ENCODE results near the gene SYT8.

SYT8 gene

DNA sequence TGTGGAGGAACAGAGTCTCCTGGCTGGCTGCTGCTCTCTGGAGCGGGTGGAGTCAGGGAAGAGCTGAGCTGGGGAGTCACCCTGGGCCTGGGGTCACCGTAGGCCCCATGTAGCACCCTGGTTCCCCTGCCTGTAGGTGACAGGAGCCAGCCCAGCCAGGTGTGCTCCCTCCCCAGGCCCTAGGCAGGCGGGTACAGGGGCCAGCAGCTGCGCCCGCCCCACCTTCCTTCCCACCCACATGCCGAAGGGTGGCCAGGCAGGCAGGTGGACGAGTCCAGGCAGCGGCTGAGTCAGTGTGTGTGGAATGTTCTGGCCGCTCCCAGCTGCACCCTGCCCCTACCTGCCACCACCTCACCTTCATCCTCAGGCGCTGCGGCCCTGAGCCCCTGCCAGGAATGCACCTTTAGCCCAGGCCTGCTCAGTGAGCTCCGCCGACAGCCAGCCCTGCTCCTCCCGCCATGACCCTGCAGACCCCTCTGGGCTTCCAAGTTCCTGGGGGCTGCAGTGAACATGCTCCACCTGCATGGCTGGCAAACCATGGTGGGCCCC, 654 bp upstream of the SYT8 start:
- Mint-ChIP-seq H3K4me1 (ENCODE audit: low read depth) (peaks cover 4% of the 10 kb centered on the region), H3K36me3 (ENCODE audit: low read depth) (no peaks in the 10 kb centered on the region), H3K27me3 (peaks cover 11% of the 10 kb centered on the region), H3K4me3 (no peak overlapping the region), H3K27ac (no peak overlapping the region), H3K9me3 (no peaks in the 10 kb centered on the region)
- DNase-seq = no peak

DNA sequence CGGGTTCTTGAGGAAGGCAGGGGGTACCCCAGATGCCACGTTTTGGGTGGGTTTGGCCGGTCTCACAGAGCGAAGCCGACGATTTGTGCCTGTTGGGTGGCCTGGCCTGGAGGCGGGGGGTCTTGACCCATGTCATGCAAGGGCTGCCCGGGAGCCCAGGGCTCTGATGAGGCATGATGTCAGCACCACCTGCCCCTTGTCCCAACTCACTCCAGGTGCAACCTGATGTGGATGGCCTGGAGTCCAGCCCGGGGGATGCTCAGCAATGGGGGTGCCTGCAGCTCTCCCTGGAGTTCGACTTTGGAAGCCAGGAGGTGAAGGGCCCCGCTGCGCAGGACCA, 851 bp downstream of the SYT8 start:
- Mint-ChIP-seq H3K36me3 (ENCODE audit: low read depth) (no peaks in the 10 kb centered on the region), H3K4me1 (ENCODE audit: low read depth) (peaks cover 7% of the 10 kb centered on the region)

DNA sequence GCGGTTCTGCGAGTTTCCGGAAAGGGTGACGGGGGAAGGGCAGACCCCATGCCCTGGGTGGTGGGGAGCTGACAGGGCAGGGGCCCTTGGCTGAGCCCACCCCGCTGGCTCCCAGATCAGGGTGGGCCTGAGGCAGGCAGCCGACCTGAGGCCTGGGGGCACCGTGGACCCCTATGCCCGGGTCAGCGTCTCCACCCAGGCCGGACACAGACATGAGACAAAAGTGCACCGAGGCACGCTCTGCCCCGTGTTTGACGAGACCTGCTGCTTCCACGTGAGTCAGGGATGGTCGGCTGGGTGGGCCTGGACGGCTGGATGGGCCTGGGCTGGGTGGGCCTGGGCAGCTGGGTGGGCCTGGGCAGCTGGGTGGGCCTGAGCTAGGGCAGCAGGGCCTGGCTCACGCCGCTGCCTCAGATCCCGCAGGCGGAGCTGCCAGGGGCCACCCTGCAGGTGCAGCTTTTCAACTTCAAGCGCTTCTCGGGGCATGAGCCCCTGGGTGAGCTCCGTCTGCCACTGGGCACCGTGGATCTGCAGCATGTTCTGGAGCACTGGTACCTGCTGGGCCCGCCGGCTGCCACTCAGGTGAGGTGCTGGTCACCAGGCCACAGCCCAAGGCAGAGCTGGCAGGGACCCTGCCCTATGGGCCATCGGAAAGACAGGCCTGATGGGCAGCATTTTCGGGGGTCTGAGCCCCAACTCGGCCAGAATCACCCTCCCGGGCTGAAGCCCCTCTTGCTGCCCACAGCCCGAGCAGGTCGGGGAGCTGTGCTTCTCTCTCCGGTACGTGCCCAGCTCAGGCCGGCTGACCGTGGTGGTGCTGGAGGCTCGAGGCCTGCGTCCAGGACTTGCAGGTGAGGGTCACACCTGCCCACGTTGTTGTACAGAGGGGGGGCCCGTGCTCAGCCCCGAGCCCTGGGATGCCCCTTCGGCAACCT, 1.5 kb downstream of the SYT8 start:
- H3K27me3 Mint-ChIP-seq = peaks cover 6% of the 10 kb centered on the region
- peaks cover 7% of the 10 kb centered on the region for H3K4me1 Mint-ChIP-seq (ENCODE audit: low read depth)
- no peaks in the 10 kb centered on the region for H3K9me3 Mint-ChIP-seq
- DNase-seq = peak; percentile 27
- H3K4me3 Mint-ChIP-seq = no peak overlapping the region
- no peak overlapping the region for H3K27ac Mint-ChIP-seq
- no peaks in the 10 kb centered on the region for H3K36me3 Mint-ChIP-seq (ENCODE audit: low read depth)

More for the DNA sequence above, 851 bp downstream of the SYT8 start:
- DNase-seq = peak; percentile 27
- no peaks in the 10 kb centered on the region for H3K9me3 Mint-ChIP-seq
- H3K27me3 Mint-ChIP-seq = peaks cover 11% of the 10 kb centered on the region
- H3K27ac Mint-ChIP-seq = no peak overlapping the region
- H3K4me3 Mint-ChIP-seq = no peak overlapping the region

DNA sequence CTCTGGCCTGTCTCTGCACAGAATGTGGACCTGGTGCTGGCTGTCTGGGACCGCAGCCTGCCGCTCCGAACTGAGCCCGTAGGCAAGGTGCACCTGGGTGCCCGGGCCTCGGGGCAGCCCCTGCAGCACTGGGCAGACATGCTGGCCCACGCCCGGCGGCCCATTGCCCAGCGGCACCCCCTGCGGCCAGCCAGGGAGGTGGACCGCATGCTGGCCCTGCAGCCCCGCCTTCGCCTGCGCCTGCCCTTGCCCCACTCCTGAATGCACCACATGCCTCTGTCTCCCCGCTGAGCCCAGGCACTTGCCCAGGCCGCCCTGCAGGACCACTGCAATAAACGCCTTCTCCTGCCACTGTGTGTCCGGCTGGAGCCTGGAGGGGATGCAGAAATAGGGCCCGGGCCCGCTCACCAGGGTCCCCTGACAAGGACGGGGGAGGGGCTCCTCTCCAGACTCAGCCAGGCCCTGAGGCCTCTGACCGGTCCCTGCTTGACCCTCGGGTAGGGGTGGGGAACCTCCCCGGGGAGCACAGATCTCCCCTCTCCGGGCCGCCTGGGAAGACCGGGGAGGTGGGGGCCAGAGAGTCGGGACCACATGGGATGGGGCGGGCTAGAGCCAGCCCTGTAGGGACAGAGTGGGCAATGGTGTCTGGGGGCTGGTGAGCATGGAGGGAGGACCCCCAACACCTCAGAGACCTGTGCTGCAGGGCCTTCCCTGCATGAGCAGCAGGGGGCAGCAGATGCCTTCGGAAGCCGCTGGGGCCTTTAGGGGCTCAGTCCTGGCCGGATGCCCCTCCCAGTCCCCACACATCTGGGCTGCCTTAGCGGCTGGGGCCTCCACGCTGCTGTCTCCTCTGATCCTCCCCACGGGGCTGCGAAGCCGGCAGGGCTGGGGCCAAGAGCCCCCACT, 2.6 kb downstream of the SYT8 start:
- no peak overlapping the region for H3K4me3 Mint-ChIP-seq
- peak; percentile 88 for DNase-seq
- peaks cover 7% of the 10 kb centered on the region for H3K4me1 Mint-ChIP-seq (ENCODE audit: low read depth)
- no peaks in the 10 kb centered on the region for H3K36me3 Mint-ChIP-seq (ENCODE audit: low read depth)
- no peaks in the 10 kb centered on the region for H3K9me3 Mint-ChIP-seq
- peaks cover 4% of the 10 kb centered on the region for H3K27me3 Mint-ChIP-seq
- H3K27ac Mint-ChIP-seq = no peak overlapping the region

- H3K4me1 Mint-ChIP-seq (ENCODE audit: low read depth) = peaks cover 7% of the 10 kb centered on the region
- H3K9me3 Mint-ChIP-seq = no peaks in the 10 kb centered on the region
- no peak overlapping the region for H3K4me3 Mint-ChIP-seq
- H3K36me3 Mint-ChIP-seq (ENCODE audit: low read depth) = no peaks in the 10 kb centered on the region
- peaks cover 4% of the 10 kb centered on the region for H3K27me3 Mint-ChIP-seq
- DNase-seq = no peak
- no peak overlapping the region for H3K27ac Mint-ChIP-seq
Measured at GRCh38 chr11:1838077-1838425, 3.3 kb downstream of the SYT8 start.

DNA sequence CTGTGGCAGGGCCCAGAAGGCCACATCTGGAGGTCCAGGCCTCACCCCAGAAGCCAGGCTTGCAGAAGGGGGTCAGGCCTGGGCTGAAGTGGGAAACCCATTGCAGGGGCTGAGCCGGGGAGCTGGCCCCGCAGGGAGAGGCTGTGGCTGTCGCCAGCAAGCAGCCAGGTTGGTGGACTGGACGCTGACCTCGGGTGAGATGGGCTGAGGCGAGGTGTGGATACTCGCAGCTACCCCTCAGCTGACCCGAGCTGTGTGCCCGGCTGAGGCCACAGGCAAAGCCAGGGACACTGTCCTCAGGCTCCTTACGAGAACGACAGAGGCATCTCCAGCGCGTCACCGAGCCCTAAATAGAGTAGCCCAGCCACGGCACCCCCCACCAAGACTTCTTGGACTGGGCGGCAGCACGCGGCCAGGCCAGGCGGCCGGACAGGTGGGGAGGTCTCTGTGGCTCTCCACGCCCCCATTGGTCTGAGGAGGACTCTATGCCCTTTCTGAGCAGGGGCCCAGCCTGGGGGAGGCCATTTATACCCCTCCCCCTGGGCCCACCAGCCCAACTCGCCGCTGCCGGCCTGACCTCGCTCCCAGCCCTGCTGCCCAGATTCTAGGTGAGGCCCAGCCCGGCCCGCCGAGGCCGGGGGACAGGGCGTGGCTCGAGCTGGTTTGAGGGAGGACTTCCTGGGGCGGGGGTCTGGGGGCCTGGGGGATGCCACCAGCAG, 3.8 kb downstream of the SYT8 start, which contains the start of gene TNNI2:
TNNI2 (plus strand) TSS at position 556 of the 719 bp plus-strand sequence. CDS start 716 bp downstream, outside the sequence.
- Mint-ChIP-seq H3K4me3 (no peak within 1 kb of the TSS), H3K27me3 (peaks cover under 1% of the 10 kb centered on the region), H3K4me1 (ENCODE audit: low read depth) (peaks cover 11% of the 10 kb centered on the region), H3K27ac (no peak within 1 kb of the TSS), H3K9me3 (no peaks in the 10 kb centered on the region), H3K36me3 (ENCODE audit: low read depth) (no peaks in the 10 kb centered on the region)
- no peak for DNase-seq

DNA sequence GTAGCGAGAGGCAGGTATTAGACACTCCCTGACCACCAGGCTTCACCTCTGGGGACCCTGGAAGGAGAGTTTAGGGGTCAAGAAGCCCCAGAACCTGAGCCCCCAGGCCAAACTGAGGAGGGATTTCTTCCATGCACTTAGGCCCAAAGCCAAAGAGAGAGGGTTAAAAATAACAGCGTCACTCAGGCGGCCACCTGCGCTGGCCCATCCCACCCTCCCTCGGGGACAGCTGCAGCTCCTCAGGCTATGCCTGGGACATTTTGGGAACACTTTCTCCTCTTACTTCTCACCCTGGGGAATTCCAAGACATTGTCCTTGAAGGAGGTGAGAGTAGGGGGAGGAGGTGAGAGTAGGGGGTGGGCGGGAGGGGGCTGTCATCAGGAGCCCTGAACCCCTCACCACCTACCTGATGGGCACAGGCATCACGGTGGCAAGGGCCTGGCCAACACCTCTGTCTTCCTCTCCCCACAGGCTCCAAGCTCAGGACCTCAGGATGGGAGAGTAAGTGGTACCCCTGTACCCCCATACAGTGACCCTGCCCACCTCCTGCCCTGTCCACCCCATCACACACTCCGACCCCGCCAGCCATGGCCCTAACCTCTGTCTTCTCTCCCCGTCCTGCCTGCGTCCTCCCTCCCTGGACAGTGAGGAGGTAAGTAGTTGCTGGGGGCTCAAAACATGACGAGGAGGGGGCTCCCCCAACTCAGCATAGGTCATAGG, 4.6 kb downstream of the SYT8 start:
- Mint-ChIP-seq H3K4me3 (no peak overlapping the region), H3K36me3 (ENCODE audit: low read depth) (no peaks in the 10 kb centered on the region), H3K27ac (no peak overlapping the region), H3K27me3 (no peaks in the 10 kb centered on the region), H3K4me1 (ENCODE audit: low read depth) (peaks cover 19% of the 10 kb centered on the region), H3K9me3 (no peaks in the 10 kb centered on the region)
- no peak for DNase-seq

DNA sequence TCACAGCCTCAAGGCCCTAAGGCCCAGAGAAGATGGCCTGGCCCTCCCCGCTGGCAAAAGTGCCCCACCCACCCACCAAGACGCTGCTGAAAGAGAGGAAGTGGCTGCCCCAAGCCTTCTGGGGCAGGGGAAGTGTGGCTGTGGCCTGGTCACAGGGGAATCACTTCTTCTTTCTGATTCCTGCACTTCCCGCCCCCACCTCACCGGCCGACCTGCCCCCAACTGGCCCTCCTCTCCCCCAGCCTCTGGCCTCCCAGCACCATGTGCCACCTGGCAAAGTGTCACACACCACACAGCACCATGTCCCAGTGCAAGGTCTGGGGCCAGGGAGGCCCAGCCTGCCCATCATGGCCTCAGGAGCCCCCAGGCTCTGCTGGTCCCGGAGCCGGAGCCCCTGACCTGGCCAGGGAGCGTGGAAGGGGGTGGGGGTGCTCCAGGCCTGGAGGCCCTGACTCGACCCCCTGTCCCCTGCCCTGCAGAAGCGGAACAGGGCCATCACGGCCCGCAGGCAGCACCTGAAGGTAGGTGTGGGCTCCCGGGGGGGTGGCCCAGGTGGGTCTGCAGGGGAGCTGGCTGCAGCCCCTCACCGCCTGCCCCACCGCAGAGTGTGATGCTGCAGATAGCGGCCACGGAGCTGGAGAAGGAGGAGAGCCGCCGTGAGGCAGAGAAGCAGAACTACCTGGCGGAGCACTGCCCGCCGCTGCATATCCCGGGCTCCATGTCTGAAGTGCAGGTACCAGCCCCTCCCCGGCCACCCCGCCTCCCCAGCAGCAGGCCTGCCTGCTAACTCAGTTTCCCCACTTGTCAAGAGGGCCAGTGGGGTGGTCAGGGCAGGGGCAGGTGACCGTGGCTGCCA, 5.4 kb downstream of the SYT8 start:
- no peak for DNase-seq
- Mint-ChIP-seq H3K36me3 (ENCODE audit: low read depth) (no peaks in the 10 kb centered on the region), H3K4me3 (no peak overlapping the region), H3K9me3 (no peaks in the 10 kb centered on the region), H3K4me1 (ENCODE audit: low read depth) (peaks cover 27% of the 10 kb centered on the region), H3K27me3 (no peaks in the 10 kb centered on the region), H3K27ac (no peak overlapping the region)

DNA sequence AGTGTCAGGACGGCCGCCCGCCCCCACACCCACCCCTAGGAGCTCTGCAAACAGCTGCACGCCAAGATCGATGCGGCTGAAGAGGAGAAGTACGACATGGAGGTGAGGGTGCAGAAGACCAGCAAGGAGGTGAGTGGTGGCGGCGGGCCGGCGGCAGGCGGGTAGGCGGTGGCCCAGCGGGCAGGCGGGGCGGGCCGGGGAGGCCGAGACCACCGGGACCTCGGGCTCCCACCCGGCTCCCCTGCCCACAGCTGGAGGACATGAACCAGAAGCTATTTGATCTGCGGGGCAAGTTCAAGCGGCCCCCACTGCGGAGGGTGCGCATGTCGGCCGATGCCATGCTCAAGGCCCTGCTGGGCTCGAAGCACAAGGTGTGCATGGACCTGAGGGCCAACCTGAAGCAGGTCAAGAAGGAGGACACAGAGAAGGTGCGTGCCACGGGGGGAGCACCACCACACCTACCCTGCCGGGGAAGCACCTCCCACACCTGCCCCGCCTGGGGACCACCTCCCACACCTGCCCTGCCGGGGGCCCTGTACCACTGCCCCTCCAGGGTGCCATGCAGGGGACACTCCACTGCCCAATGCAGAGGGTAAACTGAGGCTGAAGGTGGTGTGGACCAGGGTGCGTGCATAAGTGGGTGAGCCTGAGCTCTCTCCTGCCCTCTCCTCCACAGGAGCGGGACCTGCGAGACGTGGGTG, 6.1 kb downstream of the SYT8 start:
- no peak overlapping the region for H3K4me3 Mint-ChIP-seq
- peaks cover 34% of the 10 kb centered on the region for H3K4me1 Mint-ChIP-seq (ENCODE audit: low read depth)
- DNase-seq = no peak
- no peaks in the 10 kb centered on the region for H3K9me3 Mint-ChIP-seq
- H3K36me3 Mint-ChIP-seq (ENCODE audit: low read depth) = no peaks in the 10 kb centered on the region
- H3K27me3 Mint-ChIP-seq = no peaks in the 10 kb centered on the region
- no peak overlapping the region for H3K27ac Mint-ChIP-seq

GRCh38 chr11:1841511-1842148, 6.8 kb downstream of the SYT8 start:
- DNase-seq = no peak
- no peaks in the 10 kb centered on the region for H3K27me3 Mint-ChIP-seq
- H3K27ac Mint-ChIP-seq = no peak overlapping the region
- no peaks in the 10 kb centered on the region for H3K36me3 Mint-ChIP-seq (ENCODE audit: low read depth)
- H3K4me1 Mint-ChIP-seq (ENCODE audit: low read depth) = peaks cover 42% of the 10 kb centered on the region
- no peaks in the 10 kb centered on the region for H3K9me3 Mint-ChIP-seq
- H3K4me3 Mint-ChIP-seq = no peak overlapping the region

DNA sequence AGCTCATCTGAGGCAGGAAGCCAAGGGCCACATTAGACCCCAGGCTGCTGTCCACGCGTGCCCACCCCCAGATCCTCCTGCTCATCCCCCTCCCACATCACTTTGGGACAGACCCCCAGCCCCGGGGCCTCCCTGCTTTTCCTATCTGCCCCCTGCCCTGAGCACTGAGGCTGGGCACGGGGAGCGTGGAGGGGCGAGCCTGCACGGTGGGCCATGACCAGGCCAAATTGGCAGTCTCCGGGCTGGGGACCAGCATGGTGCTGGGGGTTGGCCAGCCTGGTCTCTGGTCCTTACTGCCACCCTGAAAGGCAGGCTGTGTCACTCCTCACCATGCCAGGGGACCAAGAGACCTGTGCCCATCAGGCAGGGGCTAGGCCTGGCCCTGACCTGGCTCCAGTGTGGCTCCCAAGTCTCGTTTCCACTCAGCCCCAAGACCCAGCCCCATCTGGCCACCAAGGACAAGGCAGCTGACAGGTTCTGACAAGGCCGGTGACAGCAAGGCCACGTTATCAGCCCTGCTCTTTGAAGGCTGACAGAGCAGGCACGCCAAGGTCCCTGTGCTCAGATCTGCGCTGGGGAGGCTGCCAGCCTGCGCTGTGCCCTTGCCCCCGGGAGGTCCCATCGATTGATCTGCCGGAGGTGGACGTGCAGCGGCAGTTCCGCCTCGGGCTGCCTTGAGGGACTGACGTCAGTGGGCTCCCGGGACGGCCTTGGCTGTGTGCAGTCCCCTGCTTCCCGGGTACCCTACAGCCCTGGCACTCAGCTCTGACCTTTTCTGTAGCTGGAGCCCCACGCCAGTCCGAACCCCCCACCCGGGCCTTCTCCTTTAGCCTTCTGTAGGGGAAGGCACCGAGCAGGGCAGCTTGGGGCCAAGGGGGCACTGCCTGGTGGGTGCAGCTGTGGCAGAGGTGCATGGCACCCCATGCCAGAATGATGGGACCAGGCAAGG, 7.6 kb downstream of the SYT8 start:
- H3K4me3 Mint-ChIP-seq = no peak overlapping the region
- H3K27me3 Mint-ChIP-seq = no peaks in the 10 kb centered on the region
- no peak overlapping the region for H3K27ac Mint-ChIP-seq
- no peaks in the 10 kb centered on the region for H3K36me3 Mint-ChIP-seq (ENCODE audit: low read depth)
- no peaks in the 10 kb centered on the region for H3K9me3 Mint-ChIP-seq
- DNase-seq = no peak
- peaks cover 45% of the 10 kb centered on the region for H3K4me1 Mint-ChIP-seq (ENCODE audit: low read depth)

All from activated T-cell treated with anti-CD3 and anti-CD28 coated beads, Interleukin-2, amount 50 U/mL, for 24 hours (primary cell).